ENCODE results near the gene PHC1.

GRCh38 chr12:8968761-8969160, 54.5 kb downstream of the PHC1 start:
- TF ChIP-seq CTCF (IDR thresholded peaks at IDR 0.05) (no peak), EZH2 (IDR thresholded peaks at IDR 0.05; ENCODE audit: borderline replicate concordance, insufficient read depth, low read depth, low read length, poor library complexity, severe bottlenecking) (no peak)

All from B cell (primary cell).